Loucy (cell line): ENCODE results near the gene KANSL1L.

Experiments used
- H2AFZ ChIP-seq: fragments of 200-600 bp; sonication (generic); 2 replicates; pipeline ENCODE4 v1.6.0; 2016; ENCODE audit warnings: antibody characterized with exemption, mild to moderate bottlenecking, low read length, moderate library complexity
- H3F3A ChIP-seq: fragments of 200-600 bp; 2 replicates; pipeline ENCODE4 v1.6.0; 2016; ENCODE audit warnings: antibody characterized with exemption, low read depth, mild to moderate bottlenecking
- H3K27me3 ChIP-seq: fragments of 200-600 bp; sonication (generic); 2 replicates; pipeline ENCODE4 v1.6.1; 2014; ENCODE audit warnings: low read length, mild to moderate bottlenecking; ENCODE audit not compliant: insufficient read depth, poor library complexity, severe bottlenecking
- H3K36me3 ChIP-seq: fragments of 200-600 bp; sonication (generic); 2 replicates; pipeline ENCODE4 v1.6.1; 2016; ENCODE audit warnings: low read length; ENCODE audit not compliant: insufficient read depth
- H3K4me1 ChIP-seq: fragments of 200-600 bp; sonication (generic); 2 replicates; pipeline ENCODE4 v1.5.1; 2014; ENCODE audit warnings: low read length, mild to moderate bottlenecking; ENCODE audit not compliant: insufficient read depth, poor library complexity, severe bottlenecking
- H3K4me2 ChIP-seq: fragments of 200-600 bp; sonication (generic); 2 replicates; pipeline ENCODE4 v1.6.0; 2014; ENCODE audit warnings: antibody characterized with exemption, low read length, low read depth, mild to moderate bottlenecking; ENCODE audit not compliant: poor library complexity, severe bottlenecking
- H3K4me3 ChIP-seq: fragments of 200-600 bp; sonication (generic); 2 replicates; pipeline ENCODE4 v1.5.1; 2014; ENCODE audit warnings: low read length, mild to moderate bottlenecking, mixed read lengths; ENCODE audit not compliant: poor library complexity, severe bottlenecking
- H3K79me2 ChIP-seq: fragments of 200-600 bp; sonication (generic); 2 replicates; pipeline ENCODE4 v1.6.1; 2014; ENCODE audit warnings: low read length; ENCODE audit not compliant: insufficient read depth
- H3K9ac ChIP-seq: fragments of 200-600 bp; sonication (generic); 2 replicates; pipeline ENCODE4 v1.6.0; 2014; ENCODE audit warnings: mild to moderate bottlenecking, low read depth, low read length, moderate library complexity; ENCODE audit not compliant: poor library complexity, severe bottlenecking
- H3K9me2 ChIP-seq: fragments of 200-600 bp; sonication (generic); replicated peaks from 2 replicates; pipeline ENCODE4 v1.6.1; 2016; ENCODE audit warnings: low read depth, low read length, mixed read lengths
- H3K9me3 ChIP-seq: fragments of 200-600 bp; sonication (generic); 2 replicates; pipeline ENCODE4 v1.6.1; 2014; ENCODE audit warnings: mild to moderate bottlenecking, antibody characterized with exemption, low read length, low read depth; ENCODE audit not compliant: insufficient read depth
- H4K20me1 ChIP-seq: fragments of 200-600 bp; sonication (generic); 2 replicates; pipeline ENCODE4 v1.6.0; 2014; ENCODE audit warnings: antibody characterized with exemption, low read length, mild to moderate bottlenecking; ENCODE audit not compliant: insufficient read depth, poor library complexity, severe bottlenecking
- EZH2phosphoT487 ChIP-seq: fragments of 200-600 bp; IDR thresholded peaks from 2 replicates; pipeline ENCODE4 v1.6.1; 2018; ENCODE audit warnings: antibody characterized with exemption, mild to moderate bottlenecking, moderate library complexity, borderline replicate concordance
- TF ChIP-seq, protein P1 (sequence below): fragments of 200-600 bp; sonication (generic); conservative IDR thresholded peaks from 2 replicates; pipeline ENCODE4 v1.5.1; 2014; ENCODE audit warnings: mild to moderate bottlenecking, antibody characterized with exemption, low read length

KANSL1L gene

DNA sequence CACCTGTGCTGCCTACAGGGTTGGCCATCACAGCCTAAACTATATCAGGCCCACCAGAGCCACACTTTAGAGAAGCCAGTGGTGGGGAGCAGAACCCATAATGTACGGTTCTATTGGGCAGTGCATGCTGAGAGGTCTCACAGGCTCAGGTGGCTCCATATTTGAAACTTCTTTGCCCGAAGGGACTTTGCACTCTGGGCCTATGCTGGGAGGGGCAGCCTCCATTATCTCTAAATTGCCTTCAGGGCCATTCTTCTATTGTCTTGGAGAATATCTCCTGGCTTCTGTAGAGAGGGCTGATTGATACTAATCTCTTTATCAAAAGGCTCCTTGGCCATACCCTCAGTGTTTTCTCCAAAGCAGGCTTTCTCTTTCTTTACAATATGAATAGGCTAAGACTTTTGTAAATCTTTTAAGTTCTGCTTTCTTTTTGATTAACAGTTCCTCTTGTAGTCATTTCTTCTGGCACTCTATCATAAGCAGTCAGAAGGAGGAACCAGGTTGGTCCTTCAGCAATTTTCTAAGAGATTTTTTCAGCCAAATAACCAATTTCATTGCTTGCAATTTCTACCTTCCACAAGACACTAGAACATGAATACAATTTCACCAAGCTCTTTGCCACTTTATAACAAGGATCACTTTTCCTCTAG, 124.2 kb downstream of the KANSL1L start:
- no peak overlapping the region for H3K9ac ChIP-seq
- no peaks in the 10 kb centered on the region for H4K20me1 ChIP-seq
- TF ChIP-seq EZH2phosphoT487: no peak
- TF ChIP-seq, protein P1, sequence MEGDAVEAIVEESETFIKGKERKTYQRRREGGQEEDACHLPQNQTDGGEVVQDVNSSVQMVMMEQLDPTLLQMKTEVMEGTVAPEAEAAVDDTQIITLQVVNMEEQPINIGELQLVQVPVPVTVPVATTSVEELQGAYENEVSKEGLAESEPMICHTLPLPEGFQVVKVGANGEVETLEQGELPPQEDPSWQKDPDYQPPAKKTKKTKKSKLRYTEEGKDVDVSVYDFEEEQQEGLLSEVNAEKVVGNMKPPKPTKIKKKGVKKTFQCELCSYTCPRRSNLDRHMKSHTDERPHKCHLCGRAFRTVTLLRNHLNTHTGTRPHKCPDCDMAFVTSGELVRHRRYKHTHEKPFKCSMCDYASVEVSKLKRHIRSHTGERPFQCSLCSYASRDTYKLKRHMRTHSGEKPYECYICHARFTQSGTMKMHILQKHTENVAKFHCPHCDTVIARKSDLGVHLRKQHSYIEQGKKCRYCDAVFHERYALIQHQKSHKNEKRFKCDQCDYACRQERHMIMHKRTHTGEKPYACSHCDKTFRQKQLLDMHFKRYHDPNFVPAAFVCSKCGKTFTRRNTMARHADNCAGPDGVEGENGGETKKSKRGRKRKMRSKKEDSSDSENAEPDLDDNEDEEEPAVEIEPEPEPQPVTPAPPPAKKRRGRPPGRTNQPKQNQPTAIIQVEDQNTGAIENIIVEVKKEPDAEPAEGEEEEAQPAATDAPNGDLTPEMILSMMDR: no peak
- no peaks in the 10 kb centered on the region for H3K4me1 ChIP-seq
- H3K4me2 ChIP-seq: no peak overlapping the region
- no peak overlapping the region for H3K4me3 ChIP-seq
- H3K79me2 ChIP-seq: no peaks in the 10 kb centered on the region
- H3K27me3 ChIP-seq: no peaks in the 10 kb centered on the region
- H3K36me3 ChIP-seq: no peaks in the 10 kb centered on the region
- H3K9me3 ChIP-seq: no peaks in the 10 kb centered on the region
- no peak overlapping the region for H2AFZ ChIP-seq
- H3F3A ChIP-seq: no peaks in the 10 kb centered on the region
- no peaks in the 10 kb centered on the region for H3K9me2 ChIP-seq

DNA sequence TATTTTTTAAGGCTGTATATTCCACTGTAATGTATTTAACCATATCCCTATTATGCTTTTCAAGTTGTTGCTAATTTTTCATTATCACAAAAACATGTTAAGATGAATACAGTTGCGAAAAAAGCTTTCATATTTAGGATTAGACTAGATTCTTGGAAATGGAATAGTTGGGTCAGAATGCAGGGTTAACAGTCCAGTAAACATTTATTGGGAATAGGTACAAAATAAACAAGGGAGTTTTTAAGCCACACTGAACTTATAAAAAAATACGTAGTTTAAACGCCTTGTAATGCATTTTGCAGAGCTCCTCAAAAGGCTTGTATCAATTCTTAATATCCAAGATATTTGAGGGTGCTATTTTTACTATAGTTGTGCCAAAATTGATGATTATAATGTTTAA, 133.1 kb downstream of the KANSL1L start:
- no peak overlapping the region for H3K4me2 ChIP-seq
- H2AFZ ChIP-seq: no peak overlapping the region
- no peaks in the 10 kb centered on the region for H3K9me2 ChIP-seq
- H3K79me2 ChIP-seq: no peaks in the 10 kb centered on the region
- H3K9me3 ChIP-seq: no peaks in the 10 kb centered on the region
- H3K4me1 ChIP-seq: no peaks in the 10 kb centered on the region
- H3K9ac ChIP-seq: no peak overlapping the region
- H4K20me1 ChIP-seq: no peaks in the 10 kb centered on the region
- no peak overlapping the region for H3K4me3 ChIP-seq
- no peaks in the 10 kb centered on the region for H3F3A ChIP-seq
- H3K36me3 ChIP-seq: no peaks in the 10 kb centered on the region
- H3K27me3 ChIP-seq: no peaks in the 10 kb centered on the region
- TF ChIP-seq, protein P1: no peak
- TF ChIP-seq EZH2phosphoT487: no peak

DNA sequence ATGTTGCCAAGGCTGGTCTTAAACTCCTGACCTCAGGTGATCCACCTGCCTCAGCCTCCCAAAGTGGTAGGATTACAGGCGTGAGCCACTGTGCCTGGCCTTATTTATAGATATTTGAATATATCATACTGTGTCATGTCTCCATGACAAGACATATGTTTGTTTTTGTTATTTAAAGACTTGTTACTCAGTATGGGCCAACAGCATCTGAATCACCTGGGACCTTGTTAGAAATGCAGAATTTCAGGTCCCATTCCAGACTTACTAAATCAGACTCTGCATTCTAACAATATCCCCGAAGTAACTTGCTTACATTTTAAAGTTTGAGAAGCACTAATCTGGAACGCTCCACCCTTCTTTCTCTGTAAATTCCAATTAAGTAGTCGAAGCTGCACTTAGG, 135.5 kb downstream of the KANSL1L start:
- no peaks in the 10 kb centered on the region for H3K36me3 ChIP-seq
- H3K4me2 ChIP-seq: no peak overlapping the region
- H3K9me3 ChIP-seq: no peaks in the 10 kb centered on the region
- H3K4me3 ChIP-seq: no peak overlapping the region
- no peaks in the 10 kb centered on the region for H3F3A ChIP-seq
- no peak overlapping the region for H2AFZ ChIP-seq
- H4K20me1 ChIP-seq: no peaks in the 10 kb centered on the region
- no peaks in the 10 kb centered on the region for H3K27me3 ChIP-seq
- no peaks in the 10 kb centered on the region for H3K4me1 ChIP-seq
- no peaks in the 10 kb centered on the region for H3K9me2 ChIP-seq
- TF ChIP-seq, protein P1: no peak
- no peak for TF ChIP-seq EZH2phosphoT487
- H3K9ac ChIP-seq: no peak overlapping the region
- no peaks in the 10 kb centered on the region for H3K79me2 ChIP-seq
